HG03520 (cell line): ENCODE measurements around the gene DENND4A.
"Not testable (repeated sequence)": the region's sequence is repeated elsewhere in the genome, so short reads cannot be mapped to it uniquely, and the experiment has no call there.

Experiments
- ATAC-seq: cut with Tn5 transposase; IDR thresholded peaks from one replicate; pipeline ENCODE4 v1.9.1; 2021; ENCODE audit warnings: mild to moderate bottlenecking, moderate library complexity; ENCODE audit not compliant: unreplicated experiment

DENND4A gene

DNA sequence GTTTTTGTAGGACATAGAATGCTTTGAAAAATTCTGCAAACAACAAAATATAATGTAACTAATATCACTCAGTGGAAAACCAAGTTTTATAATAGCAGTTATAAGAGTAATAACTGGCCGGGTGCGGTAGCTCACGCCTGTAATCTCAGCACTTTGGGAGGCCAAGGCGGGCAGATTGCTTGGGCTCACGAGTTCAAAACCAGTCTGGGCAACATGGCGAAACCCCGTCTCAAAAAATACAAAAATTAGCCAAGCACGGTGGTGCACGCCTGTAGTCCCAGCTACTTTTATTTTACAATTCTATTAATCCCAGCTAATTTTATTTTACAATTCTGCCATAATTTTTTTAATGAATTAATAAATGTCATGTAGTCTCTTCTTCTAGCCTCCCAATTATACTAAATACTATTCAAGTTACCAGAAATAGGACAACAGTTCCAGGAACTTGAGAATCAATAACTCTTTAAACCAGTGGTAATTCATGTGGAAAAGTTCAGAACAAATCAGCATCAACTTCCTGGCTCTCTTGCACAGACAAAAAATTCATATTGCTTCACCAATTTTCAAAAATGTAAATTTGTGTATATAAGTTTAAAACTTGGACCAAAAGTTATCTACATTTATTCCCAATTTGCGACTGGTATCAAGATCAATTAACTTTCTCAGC is 2.2 kb downstream of the DENND4A start:
- ATAC-seq = no peak

DNA sequence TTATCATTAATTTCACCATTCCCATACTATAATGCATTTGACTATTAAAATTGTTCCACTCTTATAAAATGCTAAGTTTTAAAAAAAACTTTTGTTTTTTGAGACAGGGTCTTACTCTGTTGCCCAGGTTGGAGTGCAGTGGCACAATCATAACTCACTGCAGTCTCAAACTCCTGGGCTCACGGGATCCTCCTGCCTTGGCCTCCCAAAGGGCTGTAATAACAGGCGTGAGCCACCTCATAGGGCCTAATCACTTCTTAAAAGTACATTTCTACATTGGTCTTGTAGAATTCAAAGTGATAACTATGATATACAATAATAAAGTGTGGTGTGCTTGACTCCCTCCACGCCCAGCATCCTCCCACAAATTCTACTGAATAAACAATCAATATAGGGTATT is 3.0 kb downstream of the DENND4A start:
- ATAC-seq = no peak

DNA sequence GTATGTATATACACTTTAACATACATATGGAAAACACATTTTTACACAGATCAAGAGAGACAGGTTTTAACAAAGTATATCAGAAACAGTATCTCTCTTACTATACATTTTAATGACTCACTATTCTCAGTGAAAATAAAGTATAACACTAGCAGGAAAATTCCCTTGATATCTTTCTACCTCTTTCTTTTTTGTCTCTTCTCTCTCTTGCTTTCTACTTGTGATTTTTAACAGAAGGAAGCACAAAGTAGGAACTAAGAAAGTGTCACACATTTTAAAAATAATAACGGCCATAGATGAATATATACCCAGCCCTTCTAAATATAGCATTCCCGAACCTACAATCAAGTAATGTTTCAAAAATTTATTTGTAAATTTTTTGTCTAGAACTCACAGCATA is 4.8 kb downstream of the DENND4A start:
- ATAC-seq = no peak

GRCh38 chr15:65785151-65785550 is 6.9 kb downstream of the DENND4A start:
- ATAC-seq = no peak

DNA sequence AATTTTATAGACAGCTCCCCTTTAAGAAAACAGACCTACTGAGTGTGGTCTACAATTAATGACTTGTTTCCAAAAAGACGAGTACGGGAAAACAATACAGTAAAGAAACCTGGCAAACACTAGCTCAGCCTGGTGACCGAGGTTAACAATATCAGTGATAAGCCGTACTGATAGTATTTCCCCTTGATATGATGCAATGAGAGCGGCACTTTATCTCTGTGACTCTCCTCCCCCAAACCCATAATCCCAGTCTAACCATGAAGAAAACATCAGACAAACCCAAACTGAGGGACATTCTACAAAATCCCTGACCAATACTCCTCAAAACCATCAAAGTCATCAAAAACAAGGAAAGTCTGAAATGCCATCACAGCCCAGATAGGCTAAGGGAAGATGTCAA is 8.2 kb downstream of the DENND4A start:
- no peak for ATAC-seq

DNA sequence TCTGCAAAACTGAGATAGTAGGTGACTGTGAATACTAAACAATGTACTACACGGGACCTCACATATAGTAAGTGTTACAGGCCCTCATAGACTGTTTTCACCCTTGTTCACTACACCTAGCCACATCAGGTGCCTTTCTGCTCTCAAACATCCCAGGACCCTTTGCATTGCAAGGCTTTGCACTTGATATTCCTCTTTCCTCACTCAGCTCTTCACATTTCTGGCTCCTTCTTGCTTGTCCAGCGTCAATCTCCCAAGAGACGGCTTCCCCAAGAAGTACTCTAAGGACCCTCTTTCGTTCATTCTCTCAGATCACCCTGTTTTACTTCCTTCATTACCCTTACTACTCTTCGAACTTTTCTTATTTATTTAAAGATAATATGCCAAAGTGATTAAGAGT is 10.0 kb downstream of the DENND4A start:
- no peak for ATAC-seq

DNA sequence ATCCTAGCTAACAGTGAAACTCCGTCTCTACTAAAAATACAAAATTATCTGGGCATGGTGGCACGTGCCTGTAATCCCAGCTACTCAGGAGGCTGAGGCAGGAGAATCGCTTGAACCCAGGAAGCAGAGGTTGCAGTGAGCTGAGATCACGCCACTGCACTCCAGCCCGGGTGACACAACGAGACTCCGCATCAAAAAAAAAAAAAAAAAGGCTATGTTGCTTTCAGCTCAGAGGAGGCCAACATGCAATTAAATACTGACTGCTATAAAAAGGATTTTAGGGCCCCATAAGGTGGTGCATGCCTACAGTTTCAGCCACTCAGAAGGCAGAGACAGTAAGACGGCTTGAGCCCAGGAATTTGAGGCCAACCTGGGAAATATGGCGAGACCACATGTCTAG is 13.4 kb downstream of the DENND4A start:
- not testable (repeated sequence) for ATAC-seq

- no peak for ATAC-seq
Measured at GRCh38 chr15:65778269-65778668, 13.8 kb downstream of the DENND4A start.

- no peak for ATAC-seq
Measured at GRCh38 chr15:65777843-65778242, 14.2 kb downstream of the DENND4A start.

- ATAC-seq = no peak
Measured at GRCh38 chr15:65777053-65777452, 15.0 kb downstream of the DENND4A start.

DNA sequence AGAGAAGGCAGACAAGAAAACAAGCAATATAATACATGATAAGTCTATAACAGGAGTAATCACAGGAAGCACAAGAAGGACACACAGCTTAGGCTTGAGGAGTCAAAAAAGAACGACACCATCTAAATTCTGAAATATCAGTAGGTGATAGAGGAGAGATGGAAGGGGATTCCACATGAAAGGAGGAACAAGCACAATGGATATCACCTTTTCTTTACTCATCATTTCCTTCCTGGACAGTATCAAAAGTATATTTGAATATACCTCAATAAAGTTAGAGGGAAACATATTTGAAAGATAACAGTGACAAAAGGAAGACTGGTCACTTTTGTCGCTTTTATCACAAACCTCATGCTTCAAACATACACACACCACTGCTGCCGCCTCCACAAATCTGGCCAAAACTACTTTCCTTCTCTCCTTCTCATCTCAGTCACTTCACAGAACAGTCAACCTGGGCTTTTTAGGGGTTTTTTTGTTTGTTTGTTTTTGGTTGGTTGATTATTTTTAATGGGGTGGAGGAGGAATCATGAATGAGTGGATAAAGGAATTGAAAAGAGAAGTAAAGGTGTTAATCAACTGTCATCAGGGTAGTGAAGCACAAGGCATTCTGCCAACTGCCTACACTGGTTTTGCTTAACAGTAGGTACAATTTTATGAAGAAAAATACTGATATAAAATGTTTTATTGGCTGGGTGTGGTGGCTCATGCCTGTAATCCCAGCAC is 18.5 kb downstream of the DENND4A start:
- no peak for ATAC-seq

DNA sequence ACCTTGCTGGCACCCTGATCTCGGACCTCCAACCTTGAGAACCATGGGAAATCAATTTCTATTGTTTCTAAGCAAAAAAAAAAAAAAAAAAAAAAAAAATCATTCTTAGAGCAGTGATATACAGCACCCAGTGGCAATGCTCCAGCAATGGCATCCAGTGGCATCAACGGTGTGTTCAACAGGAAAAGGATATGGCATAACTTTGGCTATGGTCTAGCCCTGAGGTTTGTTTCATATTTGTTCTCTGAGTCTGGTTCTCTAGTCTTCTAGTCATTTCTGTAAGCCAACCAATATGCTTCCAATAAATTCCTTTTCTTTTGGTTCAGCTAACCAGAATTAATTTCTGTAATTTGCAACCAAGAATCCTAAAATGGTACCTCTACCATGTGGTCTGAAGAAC is 19.2 kb downstream of the DENND4A start:
- no peak for ATAC-seq

- no peak for ATAC-seq
Measured at GRCh38 chr15:65771870-65772269, 20.2 kb downstream of the DENND4A start.

DNA sequence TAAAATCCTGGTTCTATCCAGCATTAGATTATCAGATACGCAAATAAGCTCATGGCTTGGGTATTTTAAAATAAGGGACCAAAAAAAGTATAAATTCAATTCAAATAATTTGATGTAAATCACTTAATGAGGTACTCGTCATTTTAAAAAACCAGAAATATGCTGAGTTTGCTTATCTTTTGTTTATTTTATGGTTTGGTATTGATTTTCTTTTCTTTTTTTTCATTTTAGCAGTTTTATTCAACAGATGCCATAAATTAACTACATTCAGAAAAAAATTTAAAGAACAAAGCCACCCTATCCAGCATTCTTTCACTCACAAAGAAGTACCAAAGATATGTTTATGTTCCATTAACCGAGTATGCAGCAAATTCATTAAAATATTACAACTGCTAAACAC is 22.6 kb downstream of the DENND4A start:
- no peak for ATAC-seq

GRCh38 chr15:65767895-65768294 is 24.2 kb downstream of the DENND4A start:
- no peak for ATAC-seq

GRCh38 chr15:65767264-65767595 is 24.9 kb downstream of the DENND4A start:
- ATAC-seq = no peak

DNA sequence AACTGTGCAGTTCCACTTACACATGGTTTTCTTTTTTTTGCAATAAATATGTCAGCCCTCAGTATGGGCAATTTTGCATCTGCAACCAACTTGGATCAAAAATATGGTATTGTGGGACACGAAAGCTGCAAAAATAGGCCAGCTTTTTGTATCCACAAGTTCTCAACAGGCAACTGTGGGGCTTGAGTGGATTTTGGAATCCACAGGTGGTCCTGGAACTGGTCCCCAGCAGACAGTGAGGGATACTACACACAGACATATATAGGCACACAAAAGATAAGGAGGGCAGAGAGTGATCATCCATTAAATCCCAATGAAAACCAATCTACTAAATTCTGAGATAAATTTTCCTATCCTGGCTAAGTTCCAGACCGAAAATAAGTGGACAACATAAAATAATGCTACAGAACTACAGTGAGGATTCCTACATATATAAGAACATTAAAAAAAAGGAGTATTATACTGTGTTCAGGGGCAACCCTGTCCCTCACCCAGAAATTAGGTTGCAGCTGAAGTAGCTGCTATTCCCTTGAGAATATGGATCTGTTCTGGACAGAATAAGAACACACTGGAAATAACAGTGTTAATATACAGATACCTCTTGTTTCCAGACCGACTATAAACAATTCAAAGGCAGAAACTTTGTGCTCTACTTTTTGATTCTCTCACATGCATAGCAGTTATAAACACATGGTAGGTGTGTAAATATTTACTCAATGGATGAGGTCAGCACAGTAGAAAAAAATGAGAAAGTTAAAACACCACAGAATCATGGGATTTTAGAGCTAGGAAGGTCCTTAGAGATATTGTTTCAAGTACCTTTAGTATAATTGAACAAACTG is 25.4 kb downstream of the DENND4A start:
- ATAC-seq = no peak

GRCh38 chr15:65765106-65765505 is 27.0 kb downstream of the DENND4A start:
- no peak for ATAC-seq

GRCh38 chr15:65762914-65763787 is 28.9 kb downstream of the DENND4A start:
- ATAC-seq = no peak

DNA sequence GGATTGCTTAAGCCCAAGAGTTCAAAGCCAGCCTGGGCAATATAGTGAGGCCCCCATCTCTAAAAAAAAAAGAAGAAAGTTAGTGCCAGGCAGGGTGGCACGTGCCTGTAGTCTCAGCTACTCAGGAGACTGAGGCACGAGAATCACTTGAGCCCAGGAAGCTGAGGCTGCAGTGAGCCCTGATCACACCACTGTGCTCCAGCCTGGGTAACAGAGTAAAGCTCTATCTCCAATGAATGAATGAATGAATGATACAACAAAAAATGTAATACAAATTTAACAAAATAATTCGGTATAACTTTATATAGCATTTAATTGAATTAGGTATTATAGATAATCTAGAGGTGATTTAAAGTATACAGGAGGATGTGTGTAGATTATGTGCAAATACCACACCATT is 29.7 kb downstream of the DENND4A start:
- no peak for ATAC-seq
